ENCODE data around the gene PXN.

- no peak for TF ChIP-seq EZH2phosphoT487 (IDR thresholded peaks at IDR 0.05; ENCODE audit: insufficient read depth, low read depth)
- no peak for TF ChIP-seq EZH2 (IDR thresholded peaks at IDR 0.05; ENCODE audit: insufficient read depth, poor library complexity, severe bottlenecking)
Observed at GRCh38 chr12:120215357-120215735, 50.2 kb downstream of the PXN start.

All from GM23248 (cell line).